Kidney epithelial cell (primary cell): ENCODE data around the gene NACC2. TPM values are rescaled to one million over a fixed set of nuclear protein-coding genes. Genes with fewer than 3 reads are reported as not detected.

Experiments
- DNase-seq: peaks from one replicate; pipeline ENCODE4 v3.0.0-alpha.2; 2010; ENCODE audit warnings: low read depth
- H3K27me3 ChIP-seq: 2 replicates; pipeline ENCODE4 v1.6.0; 2011; ENCODE audit warnings: low read length; ENCODE audit not compliant: control insufficient read depth, insufficient read depth
- H3K36me3 ChIP-seq: 2 replicates; pipeline ENCODE4 v1.5.1; 2011; ENCODE audit warnings: low read length; ENCODE audit not compliant: control insufficient read depth, insufficient read depth
- H3K4me3 ChIP-seq: 2 replicates; pipeline ENCODE4 v1.5.1; 2011; ENCODE audit warnings: low read depth, mild to moderate bottlenecking, control low read depth, low read length
- total RNA-seq: library from RNA; depleted of rRNA; stranded (reverse); fragments of >200 nt; gene quantifications from 2 replicates; pipeline ENCODE4 v1.2.3, GENCODE V29; 2015
- TF ChIP-seq, protein P1 (sequence below): IDR thresholded peaks from 2 replicates; pipeline ENCODE4 v1.5.1; 2011; ENCODE audit warnings: mild to moderate bottlenecking, moderate library complexity, low read length, control low read depth, inconsistent platforms; ENCODE audit not compliant: insufficient read depth, poor library complexity, severe bottlenecking

The NACC2 gene
- total RNA-seq, 1 donor from 2014 or later = 26.0 TPM

DNA sequence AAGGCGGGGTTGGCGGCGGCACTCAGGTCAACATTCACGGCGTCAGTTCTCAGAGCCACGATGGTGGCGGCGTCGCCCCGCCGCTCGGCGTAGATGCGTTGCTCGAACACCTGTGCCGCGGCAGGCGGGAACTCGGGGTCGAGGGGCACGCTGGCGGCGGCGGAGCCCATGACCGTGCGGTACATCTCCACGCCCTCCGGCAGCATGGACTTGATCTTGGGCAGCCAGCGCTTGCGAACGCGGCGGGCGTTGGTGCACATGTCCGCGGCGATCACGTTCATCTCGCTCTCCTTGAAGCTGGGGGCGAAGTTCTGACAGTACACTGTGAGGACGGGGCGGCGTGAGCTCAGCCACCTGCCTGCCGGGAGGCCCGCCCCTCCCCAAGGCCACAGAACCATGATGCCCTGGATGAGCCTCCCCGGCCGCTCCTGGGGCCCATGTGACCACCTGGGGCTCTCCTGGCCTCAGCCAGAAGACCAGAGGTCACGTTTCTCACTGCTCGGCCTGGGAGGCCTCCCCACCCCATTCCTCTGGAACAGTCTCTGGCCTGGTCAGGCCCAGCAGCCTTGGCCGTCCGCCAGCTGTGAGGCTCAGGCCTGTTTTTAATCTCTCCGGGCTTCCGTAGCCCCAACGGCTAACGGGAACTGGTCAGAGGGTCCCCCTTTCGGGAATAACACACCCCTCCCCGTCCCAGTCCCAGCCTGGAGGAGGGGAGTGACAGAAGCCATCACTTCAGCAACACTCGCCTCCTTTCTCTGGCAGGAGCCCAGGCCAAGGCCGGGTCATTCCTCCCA is 83.2 kb downstream of the NACC2 start:
- TF ChIP-seq, protein P1, sequence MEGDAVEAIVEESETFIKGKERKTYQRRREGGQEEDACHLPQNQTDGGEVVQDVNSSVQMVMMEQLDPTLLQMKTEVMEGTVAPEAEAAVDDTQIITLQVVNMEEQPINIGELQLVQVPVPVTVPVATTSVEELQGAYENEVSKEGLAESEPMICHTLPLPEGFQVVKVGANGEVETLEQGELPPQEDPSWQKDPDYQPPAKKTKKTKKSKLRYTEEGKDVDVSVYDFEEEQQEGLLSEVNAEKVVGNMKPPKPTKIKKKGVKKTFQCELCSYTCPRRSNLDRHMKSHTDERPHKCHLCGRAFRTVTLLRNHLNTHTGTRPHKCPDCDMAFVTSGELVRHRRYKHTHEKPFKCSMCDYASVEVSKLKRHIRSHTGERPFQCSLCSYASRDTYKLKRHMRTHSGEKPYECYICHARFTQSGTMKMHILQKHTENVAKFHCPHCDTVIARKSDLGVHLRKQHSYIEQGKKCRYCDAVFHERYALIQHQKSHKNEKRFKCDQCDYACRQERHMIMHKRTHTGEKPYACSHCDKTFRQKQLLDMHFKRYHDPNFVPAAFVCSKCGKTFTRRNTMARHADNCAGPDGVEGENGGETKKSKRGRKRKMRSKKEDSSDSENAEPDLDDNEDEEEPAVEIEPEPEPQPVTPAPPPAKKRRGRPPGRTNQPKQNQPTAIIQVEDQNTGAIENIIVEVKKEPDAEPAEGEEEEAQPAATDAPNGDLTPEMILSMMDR = no peak
- peaks cover 1% of the 10 kb centered on the region for H3K36me3 ChIP-seq
- DNase-seq = no peak
- no peaks in the 10 kb centered on the region for H3K27me3 ChIP-seq
- H3K4me3 ChIP-seq = no peak overlapping the region

DNA sequence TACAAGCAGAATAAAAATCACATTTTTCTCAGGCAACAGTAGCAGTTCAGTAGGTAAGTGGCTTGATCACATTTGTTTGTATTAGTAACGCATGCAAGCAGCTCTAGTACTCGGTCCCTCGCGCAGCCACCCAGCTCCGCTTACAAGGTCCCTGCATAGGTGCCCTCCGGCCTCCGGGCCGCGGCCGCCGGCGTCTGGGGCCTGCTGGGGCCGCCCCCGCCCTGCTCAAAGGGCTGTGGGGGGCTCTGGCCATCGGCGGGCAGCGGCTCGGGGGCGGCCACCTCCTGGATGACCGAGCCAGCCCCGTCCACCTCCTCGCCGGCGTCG is 83.8 kb downstream of the NACC2 start:
- Histone ChIP-seq H3K4me3 (no peak overlapping the region), H3K27me3 (no peaks in the 10 kb centered on the region), H3K36me3 (peaks cover 1% of the 10 kb centered on the region)
- TF ChIP-seq, protein P1 = no peak
- no peak for DNase-seq

DNA sequence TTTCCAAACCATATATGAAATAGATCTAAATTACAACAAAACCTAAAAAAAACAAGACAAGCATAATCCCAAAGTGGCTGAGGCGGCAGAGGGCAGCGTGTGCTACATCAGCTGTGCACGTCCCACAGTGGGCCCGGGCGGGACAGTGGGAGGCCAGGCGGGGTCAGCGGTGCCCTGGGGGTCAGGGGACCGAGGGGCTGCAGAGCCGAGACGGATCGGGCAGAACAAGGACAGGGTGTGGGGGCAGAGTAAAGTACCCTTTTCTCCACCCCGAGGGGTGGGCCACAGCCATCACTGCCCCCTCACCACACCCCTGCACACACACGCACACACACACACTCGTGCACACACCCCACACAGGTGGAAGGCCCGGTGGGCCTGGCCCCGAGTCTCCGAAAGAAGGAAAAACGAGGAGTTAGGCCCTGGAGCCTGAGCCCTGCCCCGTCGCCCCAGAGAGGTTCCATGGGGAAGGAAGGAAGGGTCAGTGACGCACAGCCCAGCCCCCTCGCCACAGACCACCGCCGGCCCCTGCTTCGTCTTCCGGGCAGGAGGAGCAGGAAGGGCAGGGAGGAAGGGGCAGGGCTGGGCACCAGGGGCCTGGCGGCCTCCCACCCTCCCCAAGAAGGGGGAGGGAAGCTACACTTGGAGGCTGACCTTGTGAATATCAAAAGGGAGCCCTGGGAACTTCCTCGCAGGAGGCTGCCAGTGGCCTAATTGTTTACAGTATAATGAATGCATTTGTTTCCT is 84.3 kb downstream of the NACC2 start:
- no peak for DNase-seq
- TF ChIP-seq, protein P1 = no peak
- Histone ChIP-seq H3K36me3 (peaks cover 1% of the 10 kb centered on the region), H3K27me3 (no peaks in the 10 kb centered on the region), H3K4me3 (no peak overlapping the region)

DNA sequence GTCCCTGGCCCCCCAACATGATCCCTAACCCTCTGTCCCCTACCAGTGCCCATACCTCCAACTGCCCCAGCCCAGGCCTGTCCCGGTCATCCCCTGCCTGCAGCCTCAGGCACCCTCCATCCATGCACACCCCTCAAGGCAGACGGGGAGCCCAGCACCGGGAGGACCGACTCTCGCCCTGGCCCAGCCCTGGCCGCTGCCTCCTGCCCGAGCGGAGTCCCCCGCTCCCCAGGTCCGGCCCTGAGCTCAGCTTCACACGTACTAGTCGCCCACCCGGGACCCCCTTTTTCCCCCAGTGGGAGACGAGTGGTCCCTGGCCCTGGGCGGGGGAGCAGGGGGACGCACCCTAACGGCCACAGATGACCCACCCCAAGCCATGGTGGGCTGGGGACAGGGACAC is 84.9 kb downstream of the NACC2 start:
- TF ChIP-seq, protein P1 = no peak
- Histone ChIP-seq H3K36me3 (peaks cover 1% of the 10 kb centered on the region), H3K27me3 (no peaks in the 10 kb centered on the region), H3K4me3 (no peak overlapping the region)
- DNase-seq = no peak

DNA sequence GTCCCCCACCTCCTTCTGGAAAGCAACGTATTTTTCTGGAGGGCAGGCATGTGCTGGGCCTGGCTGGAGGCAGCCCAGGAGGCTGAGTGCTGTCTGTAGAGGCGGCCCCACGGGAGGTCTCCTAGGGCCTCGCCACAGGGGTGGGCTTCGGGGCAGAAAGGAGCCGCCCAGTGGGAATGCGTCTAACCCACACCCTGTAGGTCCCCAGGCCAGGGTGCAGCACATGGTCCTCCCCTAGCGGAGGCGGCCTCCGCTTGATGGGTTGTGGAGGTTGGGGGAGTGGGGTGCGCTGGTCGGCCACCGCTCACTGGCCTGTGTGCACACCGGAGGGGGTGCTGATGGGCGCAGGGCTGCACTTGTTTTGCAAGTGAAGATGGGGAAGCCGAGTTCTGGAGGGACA is 85.6 kb downstream of the NACC2 start:
- no peak overlapping the region for H3K4me3 ChIP-seq
- peaks cover 1% of the 10 kb centered on the region for H3K36me3 ChIP-seq
- no peaks in the 10 kb centered on the region for H3K27me3 ChIP-seq
- no peak for DNase-seq
- TF ChIP-seq, protein P1 = no peak
